Endodermal cell (in vitro differentiated cells): Measurements from ENCODE around the gene GATAD2B. TPM values are rescaled to one million over a fixed set of nuclear protein-coding genes. Genes with fewer than 3 reads are reported as not detected.

Experiments
- DNase-seq: peaks from one replicate; pipeline ENCODE4 v3.0.0-alpha.2; 2017
- H3K27ac ChIP-seq: 2 replicates; pipeline ENCODE4 v1.5.1; 2013; ENCODE audit warnings: mild to moderate bottlenecking, low read depth, low read length, moderate library complexity
- H3K27me3 ChIP-seq: 2 replicates; pipeline ENCODE4 v1.6.1; 2013; ENCODE audit warnings: mild to moderate bottlenecking, low read length, moderate library complexity; ENCODE audit not compliant: insufficient read depth, control insufficient read depth, poor library complexity, severe bottlenecking
- H3K36me3 ChIP-seq: 2 replicates; pipeline ENCODE4 v1.7.0; 2013; ENCODE audit warnings: mild to moderate bottlenecking, low read length, moderate library complexity; ENCODE audit not compliant: control insufficient read depth, insufficient read depth
- H3K4me1 ChIP-seq: one replicate; pipeline ENCODE4 v1.7.0; 2013; ENCODE audit warnings: low read length; ENCODE audit not compliant: control insufficient read depth, insufficient read depth
- H3K4me3 ChIP-seq: 2 replicates; pipeline ENCODE4 v1.5.1; 2013; ENCODE audit warnings: mild to moderate bottlenecking, low read length, moderate library complexity
- H3K9ac ChIP-seq: 2 replicates; pipeline ENCODE4 v1.6.1; 2013; ENCODE audit warnings: mild to moderate bottlenecking, low read length, moderate library complexity; ENCODE audit not compliant: poor library complexity, severe bottlenecking; ENCODE audit errors: extremely low read depth
- H3K9me3 ChIP-seq: 2 replicates; pipeline ENCODE4 v1.6.1; 2013; ENCODE audit warnings: mild to moderate bottlenecking, low read length, moderate library complexity; ENCODE audit not compliant: control insufficient read depth
- H3K27ac Mint-ChIP-seq: 2 replicates; pipeline ENCODE4 v1.8.0; 2020; ENCODE audit warnings: mixed read lengths
- H3K27me3 Mint-ChIP-seq: 2 replicates; pipeline ENCODE4 v1.8.0; 2021; ENCODE audit warnings: mild to moderate bottlenecking, mixed read lengths; ENCODE audit not compliant: insufficient read depth
- H3K36me3 Mint-ChIP-seq: 2 replicates; pipeline ENCODE4 v1.8.0; 2020; ENCODE audit warnings: low read depth, mixed read lengths
- H3K4me1 Mint-ChIP-seq: 2 replicates; pipeline ENCODE4 v1.8.0; 2020; ENCODE audit warnings: mixed read lengths
- H3K4me3 Mint-ChIP-seq: 2 replicates; pipeline ENCODE4 v1.8.0; 2020; ENCODE audit warnings: mild to moderate bottlenecking, moderate library complexity, mixed read lengths
- H3K9me3 Mint-ChIP-seq: 2 replicates; pipeline ENCODE4 v1.8.0; 2020; ENCODE audit warnings: mild to moderate bottlenecking, mixed read lengths
- CTCF ChIP-seq: fragments of 200-600 bp; sonication (generic); conservative IDR thresholded peaks from 2 replicates; pipeline ENCODE4 v1.5.0; 2021; ENCODE audit warnings: antibody characterized with exemption, mild to moderate bottlenecking
- WGBS, 2 experiments: methylation state at CpG; one replicate each; pipeline versions ENCODE4 v1.1.5 to v1.1.7; 2013; ENCODE audit warnings: missing lambda C conversion rate in 2 of 2, mixed read lengths in 1 of 2; ENCODE audit not compliant: insufficient coverage in 1 of 2, insufficient read length in 1 of 2; 5-methylcytosine and 5-hydroxymethylcytosine counted together
- total RNA-seq, 2 donors: library from RNA; stranded (reverse); fragmentation: NEBNext Ultra II Directional in 1 of 2; extraction: Animal tissue kit (Norgen Biotek cat#: 25700) in 1 of 2; gene quantifications; 2 replicates in 1 of 2; 3 replicates in 1 of 2; pipeline ENCODE4 v1.2.1, GENCODE V29; 2021

Gene GATAD2B
- total RNA-seq, 2 donors from 2014 or later = 45.2 to 51.2 TPM

- DNase-seq = peak; percentile 91
- Mint-ChIP-seq H3K36me3 (peaks cover 4% of the 10 kb centered on the region), H3K9me3 (no peaks in the 10 kb centered on the region), H3K27me3 (no peaks in the 10 kb centered on the region), H3K4me3 (peak overlapping the region; percentile 95), H3K4me1 (peaks cover 23% of the 10 kb centered on the region), H3K27ac (peak overlapping the region; percentile 94)
- TF ChIP-seq CTCF = peak; percentile 56
- Histone ChIP-seq H3K27me3 (no peaks in the 10 kb centered on the region), H3K9me3 (no peaks in the 10 kb centered on the region), H3K4me1 (peaks cover 12% of the 10 kb centered on the region), H3K27ac (peak overlapping the region; percentile 91), H3K4me3 (peak overlapping the region; percentile 88), H3K36me3 (peaks cover 17% of the 10 kb centered on the region), H3K9ac (peak overlapping the region; percentile 79)
- WGBS, 2 experiments = 0% methylated on average over 56 of the region's 86 CpGs; no CpG with 5 or more reads in 1 of the 2 experiments
Observed at GRCh38 chr1:153922076-153922971, 448 bp downstream of the GATAD2B start.

GRCh38 chr1:153921803-153922075 lies 1.0 kb downstream of the GATAD2B start:
- peak overlapping the region; percentile 94 for H3K27ac Mint-ChIP-seq
- peak; percentile 67 for DNase-seq
- H3K27me3 ChIP-seq = no peaks in the 10 kb centered on the region
- peaks cover 4% of the 10 kb centered on the region for H3K36me3 Mint-ChIP-seq
- H3K4me3 ChIP-seq = peak overlapping the region; percentile 88
- peaks cover 17% of the 10 kb centered on the region for H3K36me3 ChIP-seq
- H3K4me3 Mint-ChIP-seq = peak overlapping the region; percentile 95
- no peaks in the 10 kb centered on the region for H3K27me3 Mint-ChIP-seq
- peak overlapping the region; percentile 79 for H3K9ac ChIP-seq
- WGBS, 2 experiments = 0 to 2% methylated on average over 10 of the region's 10 CpGs
- no peak for TF ChIP-seq CTCF
- H3K27ac ChIP-seq = peak overlapping the region; percentile 91
- no peaks in the 10 kb centered on the region for H3K9me3 ChIP-seq
- peaks cover 12% of the 10 kb centered on the region for H3K4me1 ChIP-seq
- no peaks in the 10 kb centered on the region for H3K9me3 Mint-ChIP-seq
- H3K4me1 Mint-ChIP-seq = peaks cover 23% of the 10 kb centered on the region

- no peak for DNase-seq
- Histone ChIP-seq H3K27ac (no peak overlapping the region), H3K4me1 (peaks cover 12% of the 10 kb centered on the region), H3K27me3 (no peaks in the 10 kb centered on the region), H3K9ac (peak overlapping the region; percentile 79), H3K9me3 (no peaks in the 10 kb centered on the region), H3K4me3 (peak overlapping the region; percentile 88), H3K36me3 (peaks cover 21% of the 10 kb centered on the region)
- TF ChIP-seq CTCF = no peak
- peaks cover 23% of the 10 kb centered on the region for H3K4me1 Mint-ChIP-seq
- 26% methylated on average over 3 of the region's 3 CpGs; no CpG with 5 or more reads in 1 of the 2 experiments for WGBS, 2 experiments
- H3K4me3 Mint-ChIP-seq = peak overlapping the region; percentile 95
- H3K27me3 Mint-ChIP-seq = no peaks in the 10 kb centered on the region
- H3K36me3 Mint-ChIP-seq = peaks cover 5% of the 10 kb centered on the region
- peak overlapping the region; percentile 94 for H3K27ac Mint-ChIP-seq
- no peaks in the 10 kb centered on the region for H3K9me3 Mint-ChIP-seq
Observed at GRCh38 chr1:153921080-153921802, 1.5 kb downstream of the GATAD2B start.
